Pancreas (tissue), 10 donors: ENCODE results near the gene RAB1B. TPM values are rescaled to one million over a fixed set of nuclear protein-coding genes. Genes with fewer than 3 reads are reported as not detected.

Experiments
- ATAC-seq, 4 donors: fragments of 200-7000 bp; cut with Tn5 transposase; one replicate each; pipeline versions ENCODE4 v1.8.0 to v1.9.1; 2020; ENCODE audit warnings: mild to moderate bottlenecking in 4 of 4, moderate library complexity in 4 of 4
- DNase-seq, 6 donors: peaks; one replicate each; pipeline ENCODE4 v3.0.0-alpha.2; 2020
- FAIRE-seq: peaks from 2 replicates; lab custom pipeline; 2012; peaks lifted over from hg19 to GRCh38; lab: Jason Lieb, UNC
- H3K27ac ChIP-seq, 4 donors: fragments of 200-600 bp; sonication (generic); 1 replicate in 3 of 4; 2 replicates in 1 of 4; pipeline versions ENCODE4 v1.5.0 to v1.8.0; 2020
- H3K27me3 ChIP-seq, 4 donors: fragments of 200-600 bp; one replicate each; pipeline ENCODE4 v1.8.0; 2021
- H3K36me3 ChIP-seq, 3 donors: fragments of 200-600 bp; sonication (generic) in 1 of 3; one replicate each; pipeline versions ENCODE4 v1.5.0 to v1.8.0; 2020 to 2021
- H3K4me1 ChIP-seq, 3 donors: fragments of 200-600 bp; one replicate each; pipeline ENCODE4 v1.8.0; 2021
- H3K4me3 ChIP-seq, 4 donors: fragments of 200-600 bp; sonication (generic) in 2 of 4; one replicate each; pipeline versions ENCODE4 v1.5.0 to v1.8.0; 2020 to 2021
- H3K9me3 ChIP-seq, 4 donors: fragments of 200-600 bp; one replicate each; pipeline ENCODE4 v1.8.0; 2021
- WGBS, 2 donors: extraction: QIAGEN DNeasy Blood & Tissue Kit; methylation state at CpG; one replicate each; pipeline ENCODE4 v1.1.7; 2013; 5-methylcytosine and 5-hydroxymethylcytosine counted together
- intact Hi-C, 3 donors: fragments of 100-400 bp; cut with DNase I; formaldehyde crosslinking; loops; one replicate each; pipeline versions ENCODE4 v1.11.1 to v1.14.2; 2022
- polyA plus RNA-seq, 2 donors: library from polyadenylated mRNA; stranded (reverse); fragments of 200-250 nt; gene quantifications; one replicate each; pipeline ENCODE4 v1.2.3, GENCODE V29; 2013
- total RNA-seq, 6 donors: library from RNA; stranded (reverse); fragmentation: NEBNext Ultra II Directional in 4 of 6; extraction: Animal tissue kit (Norgen Biotek cat#: 25700) in 4 of 6; gene quantifications; one replicate each; pipeline versions ENCODE4 v1.2.1 to v1.2.4, GENCODE V29; 2021 to 2023
- TF ChIP-seq, protein P1 (sequence below), 4 donors: fragments of 200-600 bp; sonication (generic) in 3 of 4; IDR thresholded peaks; one replicate each; pipeline versions ENCODE4 v1.5.0 to v1.8.0; 2021; ENCODE audit warnings: antibody characterized with exemption in 4 of 4
- donor health status: healthy with polysubstance abuse.
- donor health status: DM: no; HTN: no; CAD: no; lungs with moderate emphysema.
- donor health status: DM: no; HTN: no; CAD: no.
- donor health status: control.
- donor health status: control.
- donor health status: Bipolar disorder and iron deficiency.
- donor health status: DM: yes; HTN: yes; CAD: no.
- donor health status: DM: no; HTN: no; CAD: no.
- donor health status: DM: no; HTN: no; CAD: no.
- donor health status: DM: yes; HTN: yes; CAD: no.

Gene RAB1B
- total and polyA plus RNA-seq, 8 donors: 36.8 to 96.2 (median 55.1) TPM

DNA sequence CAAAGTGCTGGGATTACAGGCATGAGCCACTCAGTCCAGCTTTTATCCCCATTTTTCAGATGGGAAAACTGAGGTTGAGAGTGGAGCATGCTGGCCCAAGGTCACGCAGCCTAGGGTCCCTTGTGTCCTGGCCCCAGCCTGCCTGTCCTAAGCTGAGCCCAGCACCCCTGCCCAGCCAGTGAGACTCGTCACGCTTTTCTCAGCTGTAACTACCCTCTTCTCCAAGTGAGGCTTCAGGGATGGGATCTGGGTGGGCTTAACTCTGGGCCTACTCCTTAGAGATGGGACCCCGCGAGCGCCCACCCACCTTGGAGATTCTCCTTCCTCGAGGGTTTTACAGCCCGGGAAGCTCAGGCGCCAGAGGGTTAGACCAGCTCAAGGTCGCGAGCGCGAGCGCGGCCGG lies 22.9 kb downstream of the RAB1B start:
- no peaks in the 10 kb centered on the region for H3K9me3 ChIP-seq
- ATAC-seq: no peak
- peak in 1 of 6 donors; percentile 68 for DNase-seq
- no peak for FAIRE-seq
- 16 to 17% methylated on average over 10 to 16 of the region's 16 CpGs for WGBS, 2 donors
- intact Hi-C loops: no loop called here
- peak overlapping the region in 2 of 4 donors; percentile 57 to 64 for H3K4me3 ChIP-seq
- no peaks in the 10 kb centered on the region for H3K36me3 ChIP-seq
- no peaks in the 10 kb centered on the region for H3K27me3 ChIP-seq
- TF ChIP-seq, protein P1, sequence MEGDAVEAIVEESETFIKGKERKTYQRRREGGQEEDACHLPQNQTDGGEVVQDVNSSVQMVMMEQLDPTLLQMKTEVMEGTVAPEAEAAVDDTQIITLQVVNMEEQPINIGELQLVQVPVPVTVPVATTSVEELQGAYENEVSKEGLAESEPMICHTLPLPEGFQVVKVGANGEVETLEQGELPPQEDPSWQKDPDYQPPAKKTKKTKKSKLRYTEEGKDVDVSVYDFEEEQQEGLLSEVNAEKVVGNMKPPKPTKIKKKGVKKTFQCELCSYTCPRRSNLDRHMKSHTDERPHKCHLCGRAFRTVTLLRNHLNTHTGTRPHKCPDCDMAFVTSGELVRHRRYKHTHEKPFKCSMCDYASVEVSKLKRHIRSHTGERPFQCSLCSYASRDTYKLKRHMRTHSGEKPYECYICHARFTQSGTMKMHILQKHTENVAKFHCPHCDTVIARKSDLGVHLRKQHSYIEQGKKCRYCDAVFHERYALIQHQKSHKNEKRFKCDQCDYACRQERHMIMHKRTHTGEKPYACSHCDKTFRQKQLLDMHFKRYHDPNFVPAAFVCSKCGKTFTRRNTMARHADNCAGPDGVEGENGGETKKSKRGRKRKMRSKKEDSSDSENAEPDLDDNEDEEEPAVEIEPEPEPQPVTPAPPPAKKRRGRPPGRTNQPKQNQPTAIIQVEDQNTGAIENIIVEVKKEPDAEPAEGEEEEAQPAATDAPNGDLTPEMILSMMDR (IDR thresholded peaks at IDR 0.05): no peak
- peaks cover 0 to 17% (median 15%) of the 10 kb centered on the region in 3 donors for H3K4me1 ChIP-seq
- H3K27ac ChIP-seq: no peak overlapping the region

DNA sequence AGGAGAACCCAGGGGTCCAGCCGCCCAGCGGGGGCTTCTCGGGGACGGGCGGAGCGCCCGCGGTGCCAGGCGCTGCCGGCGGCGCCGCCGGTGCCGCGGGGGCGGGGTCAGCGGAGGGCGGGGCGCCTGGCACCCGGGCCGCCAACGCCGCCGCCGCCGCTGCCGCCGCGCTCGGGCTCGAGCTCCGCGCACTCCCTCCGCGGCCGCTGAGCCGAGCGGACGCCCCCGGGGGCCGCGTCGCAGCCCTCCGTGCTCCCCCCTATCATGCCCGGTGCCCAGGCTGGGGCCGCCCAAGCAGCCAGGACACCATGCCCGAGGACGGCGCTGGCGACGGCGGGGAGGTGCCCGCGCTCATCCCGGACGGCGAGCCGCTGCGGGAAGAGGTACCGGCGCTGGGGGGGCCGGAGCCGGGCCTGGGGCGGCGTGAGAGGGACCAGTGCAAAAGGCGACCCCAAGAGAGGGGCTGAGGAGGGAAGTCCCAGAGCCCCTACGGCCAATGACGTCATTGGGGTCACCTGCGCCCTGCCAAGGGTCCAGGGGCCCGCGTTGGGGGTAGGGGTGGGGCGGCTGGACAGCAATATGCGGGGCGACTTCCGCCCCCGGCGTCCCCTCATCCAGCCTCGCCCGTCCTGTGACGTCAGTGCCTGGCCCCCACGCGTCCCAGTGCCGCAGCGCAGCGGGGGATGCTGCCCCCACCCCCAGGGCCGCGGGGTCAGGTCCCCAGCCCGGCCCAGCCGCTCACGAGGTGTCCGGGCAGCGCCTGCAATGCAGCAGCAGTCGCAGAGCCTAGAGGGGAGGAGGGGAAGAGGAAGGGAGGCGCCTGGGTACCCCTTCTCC lies 23.5 kb downstream of the RAB1B start, which contains the start of gene TMEM151A:
Gene TMEM151A (plus strand): TSS at position 189 of the 837 bp plus-strand sequence. CDS start 120 bp downstream, at position 309.
- Histone ChIP-seq H3K27ac (no peak within 1 kb of the TSS), H3K27me3 (no peaks in the 10 kb centered on the region), H3K4me1 (peaks cover 0 to 17% (median 15%) of the 10 kb centered on the region in 3 donors), H3K36me3 (no peaks in the 10 kb centered on the region), H3K9me3 (no peaks in the 10 kb centered on the region), H3K4me3 (peak within 1 kb of the TSS; percentile 30 to 64 (median 44))
- FAIRE-seq (no peak), ATAC-seq (no peak), DNase-seq (peak in 3 of 6 donors; percentile 64 to 81 (median 75))
- 1 to 3% methylated on average over 46 to 95 of the region's 95 CpGs for WGBS, 2 donors
- intact Hi-C loops: no loop called here
- TF ChIP-seq, protein P1 (IDR thresholded peaks at IDR 0.05): no peak

DNA sequence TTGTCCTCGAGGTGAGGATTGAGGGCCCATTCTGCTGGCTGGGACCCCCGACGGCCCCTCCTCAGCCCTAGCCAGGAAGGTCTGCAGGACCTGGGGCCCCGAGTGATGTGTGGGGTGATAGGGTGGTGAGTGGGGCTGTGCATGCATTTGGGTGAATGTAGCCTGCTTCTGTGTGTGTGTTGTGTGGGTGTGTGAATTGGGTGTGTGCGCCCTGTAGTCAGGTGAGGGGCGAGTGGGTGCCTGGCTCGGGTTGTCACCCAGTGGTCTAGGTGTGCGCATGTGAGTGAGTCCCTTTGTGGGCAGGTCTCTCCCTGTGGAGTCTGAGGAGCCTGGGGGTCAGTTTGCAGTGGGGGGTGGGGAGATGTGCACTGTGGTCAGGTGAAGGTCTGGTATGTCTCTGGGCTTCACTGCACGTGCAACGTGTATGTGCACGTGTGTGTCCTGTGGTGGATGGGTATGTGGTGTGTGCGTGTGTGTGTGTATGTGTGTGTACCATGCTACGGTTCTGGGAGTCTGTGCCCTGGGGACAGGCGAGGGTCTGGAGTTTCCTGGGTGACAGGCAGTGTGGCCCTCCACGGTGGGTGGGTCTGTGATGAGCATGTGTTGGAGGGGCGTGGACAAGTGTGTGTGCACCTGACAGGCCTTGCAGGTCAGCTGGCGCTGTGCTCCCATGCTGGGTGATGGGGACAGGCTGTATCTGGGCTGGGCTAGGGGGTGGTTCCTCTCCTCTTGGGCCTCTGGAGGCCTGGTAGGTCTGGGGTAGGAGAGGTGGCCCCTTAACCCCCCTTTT lies 24.3 kb downstream of the RAB1B start:
- Histone ChIP-seq H3K27ac (no peak overlapping the region), H3K36me3 (no peaks in the 10 kb centered on the region), H3K4me3 (peak overlapping the region in 1 of 4 donors; percentile 64), H3K27me3 (no peaks in the 10 kb centered on the region), H3K9me3 (no peaks in the 10 kb centered on the region), H3K4me1 (peaks cover 0 to 14% (median 13%) of the 10 kb centered on the region in 3 donors)
- WGBS, 2 donors: 42 to 52% methylated on average over 14 to 17 of the region's 17 CpGs
- DNase-seq (peak in 1 of 6 donors; percentile 2), FAIRE-seq (no peak), ATAC-seq (no peak)
- intact Hi-C loops: no loop called here
- TF ChIP-seq, protein P1 (IDR thresholded peaks at IDR 0.05): no peak

DNA sequence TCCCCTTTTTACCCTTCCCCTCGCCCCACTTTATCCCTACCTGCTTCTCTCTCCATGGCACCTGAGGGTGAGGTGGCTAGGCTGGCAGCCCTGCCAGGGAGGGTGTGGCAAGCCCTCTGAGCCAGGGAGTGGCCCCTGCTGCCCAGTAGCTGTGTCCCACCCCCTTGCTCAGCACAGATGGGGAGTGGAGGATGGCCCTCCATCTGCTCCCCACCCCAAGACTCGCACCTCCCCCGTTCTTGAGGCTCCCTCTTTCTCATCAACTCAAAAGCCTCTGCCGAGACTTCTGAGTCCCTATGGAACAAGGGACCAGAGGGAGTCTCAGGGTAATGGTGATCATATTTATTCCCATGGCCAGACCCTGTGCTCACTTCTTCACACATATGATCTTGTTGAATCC lies 24.9 kb downstream of the RAB1B start:
- 80 to 96% methylated on average over 4 of the region's 4 CpGs for WGBS, 2 donors
- peaks cover 0 to 9% (median 9%) of the 10 kb centered on the region in 3 donors for H3K4me1 ChIP-seq
- no peak overlapping the region for H3K4me3 ChIP-seq
- no peak for ATAC-seq
- FAIRE-seq: no peak
- intact Hi-C loops: no loop called here
- no peak overlapping the region for H3K27ac ChIP-seq
- no peaks in the 10 kb centered on the region for H3K36me3 ChIP-seq
- TF ChIP-seq, protein P1 (IDR thresholded peaks at IDR 0.05): no peak
- peak in 1 of 6 donors; percentile 2 for DNase-seq
- no peaks in the 10 kb centered on the region for H3K9me3 ChIP-seq
- H3K27me3 ChIP-seq: no peaks in the 10 kb centered on the region
